Hematopoietic multipotent progenitor cell (in vitro differentiated cells): ENCODE results near the gene RTN3. TPM values are rescaled to one million over a fixed set of nuclear protein-coding genes. Genes with fewer than 3 reads are reported as not detected.

Source experiments
- small RNA-seq: library from RNA; depleted of rRNA; stranded (forward); fragments of <200 nt; gene quantifications from one replicate; pipeline ENCODE3, GENCODE V24; 2012
- total RNA-seq: library from RNA; depleted of rRNA; stranded (reverse); fragments of >200 nt; gene quantifications from one replicate; pipeline ENCODE4 v1.2.3, GENCODE V29; 2012

Gene RTN3
- total RNA-seq, 1 donor = 43.9 TPM

Small RNA genes lying within 50 kb of the gene (small RNA-seq; reads per million reads assigned to genes)
- gene AP000753.3 (not detected), gene RN7SL596P (not detected)

Other genes starting within 250 kb of the RTN3 start
- gene PLAAT5, start 190.3 kb upstream of the RTN3 start, total RNA-seq = under 0.01 TPM
- 1.9 TPM for gene LGALS12, start 175.4 kb upstream of the RTN3 start, total RNA-seq
- gene PLAAT4, start 144.7 kb upstream of the RTN3 start, total RNA-seq = 52.0 TPM
- gene PLAAT2, start 118.1 kb upstream of the RTN3 start, total RNA-seq = not detected
- not detected for gene PLAAT3, start 67.1 kb upstream of the RTN3 start, total RNA-seq
- gene ATL3, start 10.1 kb upstream of the RTN3 start, total RNA-seq = 35.3 TPM
- gene ZFTA, start 87.3 kb downstream of the RTN3 start, total RNA-seq = 24.0 TPM
- 21.3 TPM for gene SPINDOC, start 132.0 kb downstream of the RTN3 start, total RNA-seq
- 19.4 TPM for gene MARK2, start 157.6 kb downstream of the RTN3 start, total RNA-seq
- 0.54 TPM for gene RCOR2, start 235.7 kb downstream of the RTN3 start, total RNA-seq